Fibroblast of skin of scalp (primary cell): ENCODE results near the gene SARNP.

Source experiments
- DNase-seq: peaks from one replicate; pipeline ENCODE4 v3.0.0-alpha.2; 2013

Gene SARNP

DNA sequence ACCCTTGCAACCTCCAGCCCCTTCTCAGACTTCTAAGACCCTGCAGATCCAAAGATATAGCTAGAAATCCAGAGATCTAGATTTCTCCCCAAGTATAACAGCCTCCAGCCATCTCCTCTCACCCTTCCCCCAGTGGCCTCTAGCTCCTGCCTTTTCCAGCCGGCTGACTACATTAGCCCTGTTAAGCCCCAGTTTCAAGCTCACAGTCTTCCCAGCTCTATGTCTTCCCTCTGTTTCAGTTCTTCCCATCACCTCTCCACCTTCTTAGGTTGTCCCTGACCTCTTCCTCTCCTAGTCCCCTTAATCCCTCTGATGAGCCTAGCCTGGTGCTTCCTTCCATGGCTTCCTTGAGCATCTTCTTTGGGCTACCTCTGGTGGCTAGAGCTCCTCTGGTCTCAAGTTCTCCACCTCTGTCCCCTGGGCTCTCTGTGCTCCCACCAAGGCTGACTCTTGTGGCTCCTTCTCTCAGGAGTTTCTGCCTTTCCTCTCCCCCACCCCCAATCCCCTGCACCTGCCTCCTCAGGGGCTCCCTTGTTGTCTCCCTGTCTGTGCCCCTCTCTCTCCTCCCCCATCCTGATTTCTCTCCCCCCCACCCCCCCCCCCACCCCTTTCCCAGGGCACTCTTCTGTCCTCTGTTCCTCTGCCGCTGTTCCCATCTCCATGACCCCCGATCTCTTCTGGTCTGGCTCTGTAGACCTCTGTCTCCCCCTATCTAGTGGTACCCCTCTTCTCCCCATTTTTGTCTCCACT is 75.4 kb downstream of the SARNP start:
- no peak for DNase-seq

GRCh38 chr12:55739025-55739378 is 78.5 kb downstream of the SARNP start:
- DNase-seq, result no peak

DNA sequence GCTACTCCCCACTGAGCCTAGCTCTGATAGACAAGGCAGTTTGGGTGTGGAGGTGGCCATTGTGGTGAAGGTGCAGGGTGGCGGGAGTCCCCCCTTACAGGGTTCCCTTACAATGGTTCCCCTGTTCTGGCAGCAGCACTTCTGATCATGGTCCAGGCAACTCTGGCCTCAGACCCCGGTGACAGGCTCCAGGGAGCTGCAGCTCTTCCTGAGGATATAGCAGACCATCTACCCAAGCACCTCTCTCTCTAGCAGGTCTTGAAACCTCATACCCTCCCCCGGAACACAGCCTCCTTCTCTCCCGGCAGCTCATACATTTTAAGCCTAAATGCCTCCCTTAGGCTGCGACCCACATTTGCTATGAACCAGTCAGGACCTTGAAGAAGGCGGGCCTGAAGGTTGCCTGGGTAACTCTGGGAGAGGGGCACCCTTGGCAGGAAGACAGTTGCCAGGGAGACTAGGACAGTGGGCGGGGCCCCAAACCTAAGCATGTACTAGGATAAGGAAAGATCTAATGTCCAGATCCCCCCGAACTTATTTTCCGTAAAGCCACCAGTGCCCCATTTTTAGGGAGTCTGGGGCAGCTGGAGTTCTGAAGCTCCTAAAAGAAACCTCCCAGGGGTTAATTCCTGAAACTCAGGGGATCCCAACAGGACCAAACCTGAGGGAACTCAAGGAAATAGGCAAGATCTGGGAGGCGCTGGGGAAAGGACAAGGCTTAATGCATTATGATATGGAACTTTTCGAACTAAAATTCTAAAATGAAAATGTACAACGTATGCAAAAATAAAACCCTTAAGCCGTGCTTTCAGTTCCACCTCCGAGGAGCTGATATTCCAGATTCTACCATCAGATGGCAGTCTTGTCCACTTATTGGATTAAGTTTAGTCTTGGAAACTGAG is 79.2 kb downstream of the SARNP start:
- DNase-seq, result peak; percentile 91

DNA sequence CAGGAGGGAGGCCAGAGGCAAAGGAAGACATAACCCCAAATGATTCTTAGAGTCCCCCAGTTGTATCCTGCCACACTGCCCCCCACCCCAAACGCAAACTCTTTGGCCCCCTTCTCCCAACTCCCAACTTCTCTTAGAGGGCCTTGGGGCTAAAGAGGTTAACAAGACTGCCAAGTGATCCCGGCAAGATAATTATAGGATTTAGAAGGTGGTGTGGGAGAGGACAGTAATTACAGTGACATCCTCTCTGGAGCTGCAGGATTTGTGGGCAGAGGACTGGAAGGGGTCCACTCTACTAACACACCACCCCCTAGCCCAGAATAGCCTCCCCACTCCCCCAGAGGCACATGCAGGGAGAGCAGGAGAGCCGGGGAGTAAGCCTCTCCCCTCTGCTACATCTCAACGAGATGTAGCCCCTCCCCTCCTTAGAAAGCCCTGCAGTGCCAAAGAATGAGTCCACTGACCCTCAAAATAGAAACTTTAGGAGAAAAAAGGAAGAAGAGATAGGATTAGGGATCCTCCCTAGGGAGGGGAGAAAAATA is 79.9 kb downstream of the SARNP start:
- DNase-seq, result no peak

DNA sequence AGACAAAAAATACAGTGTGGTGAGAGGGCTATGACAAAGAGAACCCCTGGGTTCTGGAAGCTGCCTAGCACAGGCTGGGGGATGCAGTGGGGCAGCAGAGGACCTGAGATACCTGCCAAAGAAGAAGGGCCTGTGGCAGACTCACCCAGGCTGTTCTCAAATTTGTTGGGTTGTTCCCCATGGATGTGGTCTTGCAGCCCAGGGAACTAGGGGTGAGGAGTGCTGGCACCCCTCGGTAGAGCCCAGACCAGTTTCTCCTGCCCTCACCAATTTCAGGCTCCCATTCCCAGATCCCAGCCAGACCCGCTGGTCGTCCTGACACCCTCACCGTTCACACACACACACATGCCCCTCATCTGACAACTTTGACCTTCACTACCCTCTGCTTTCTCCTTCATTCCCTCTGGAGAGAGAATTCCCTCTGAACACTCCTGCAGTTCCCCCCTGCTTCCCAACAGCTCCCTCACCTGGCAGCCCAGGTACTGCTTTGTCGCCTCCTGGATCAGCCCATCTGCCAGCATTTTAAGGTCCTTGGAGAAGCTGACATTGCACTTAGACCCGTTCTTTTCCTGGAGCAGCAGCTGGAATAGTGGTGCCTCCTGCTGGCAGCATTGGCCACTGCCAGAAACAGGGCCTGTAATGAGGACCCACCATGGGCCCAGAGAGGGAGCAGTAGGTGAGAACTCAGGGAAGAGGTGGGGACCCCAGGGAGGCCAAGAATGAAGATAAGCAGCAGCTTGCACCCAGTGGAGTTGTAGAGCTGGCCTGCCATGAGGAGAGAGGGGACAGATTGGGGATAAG is 80.5 kb downstream of the SARNP start:
- DNase-seq, result peak; percentile 67

DNA sequence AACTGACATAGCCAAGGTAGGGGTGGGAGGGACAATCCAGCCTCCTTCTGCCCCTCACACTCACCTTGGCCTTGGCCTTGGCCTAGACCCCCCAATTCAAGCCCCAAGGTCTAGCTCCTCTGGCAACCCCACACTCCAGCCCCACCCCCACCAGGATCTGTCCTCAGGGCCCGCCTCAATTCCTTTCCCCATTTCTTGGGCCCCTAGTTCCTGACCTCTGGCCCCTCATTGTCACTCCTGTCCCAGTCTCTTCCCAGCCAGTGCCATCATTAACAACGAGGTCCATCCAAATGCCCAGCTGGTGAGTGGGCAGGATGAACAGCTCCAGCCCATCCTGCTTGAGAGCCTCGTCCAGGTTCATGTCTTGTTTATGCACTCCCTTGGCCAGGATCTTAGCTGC is 81.4 kb downstream of the SARNP start:
- no peak for DNase-seq

GRCh38 chr12:55734595-55734994 is 82.9 kb downstream of the SARNP start:
- DNase-seq, result no peak

- no peak for DNase-seq
Measured at GRCh38 chr12:55733858-55734257, 83.7 kb downstream of the SARNP start.

GRCh38 chr12:55733021-55733555 is 84.4 kb downstream of the SARNP start:
- no peak for DNase-seq

GRCh38 chr12:55732288-55732687 is 85.2 kb downstream of the SARNP start:
- DNase-seq, result no peak

DNA sequence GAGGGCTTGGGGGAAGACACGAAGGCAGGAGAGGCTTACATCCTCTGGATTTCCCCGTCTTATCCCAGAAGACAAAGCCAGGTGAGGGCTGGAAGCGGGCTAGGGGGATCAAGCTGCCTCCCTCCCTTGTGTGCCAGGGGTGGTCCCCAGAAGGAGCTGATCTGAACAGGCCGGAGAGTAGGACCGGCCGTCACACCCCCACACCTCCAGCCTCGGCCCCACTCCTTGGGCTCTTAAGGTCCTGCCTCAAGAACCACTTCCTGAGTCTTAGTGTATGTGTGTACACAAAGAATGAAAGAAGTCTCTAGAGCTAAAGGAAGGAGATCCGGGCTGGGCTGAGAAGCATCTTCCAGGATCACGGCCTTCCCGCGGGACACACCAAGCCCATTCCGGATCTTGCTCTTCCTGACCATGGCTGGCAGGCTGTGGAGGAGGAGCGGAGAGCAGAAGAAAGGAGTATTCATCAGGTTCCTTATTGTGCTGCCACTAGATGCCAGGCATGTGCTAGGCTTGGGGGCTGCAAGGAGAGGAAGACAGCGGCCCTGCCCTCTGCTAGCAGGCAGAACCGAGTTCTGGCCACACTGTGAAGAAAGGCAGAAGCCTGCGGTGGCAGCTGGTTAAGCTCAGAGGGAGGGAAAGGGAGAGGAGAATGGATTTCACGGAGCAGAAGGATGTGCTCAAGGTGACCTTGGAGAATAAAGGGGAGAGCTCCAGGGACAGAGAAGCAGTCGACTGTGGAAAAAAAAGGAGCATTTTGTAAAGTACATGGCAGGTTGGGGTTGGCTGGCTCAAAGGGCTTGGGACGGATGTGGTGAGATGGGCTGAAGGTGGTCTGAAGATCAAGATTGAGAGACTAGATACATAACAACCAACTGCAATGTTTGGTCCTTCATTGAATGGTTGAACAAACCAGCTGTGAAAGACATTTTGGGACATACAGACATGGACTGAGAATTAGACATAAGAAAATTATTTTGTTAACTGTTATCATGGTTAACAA is 87.4 kb downstream of the SARNP start:
- DNase-seq, result peak; percentile 65

GRCh38 chr12:55728939-55729818 is 88.3 kb downstream of the SARNP start, which contains the start of gene CD63:
TSS of gene CD63 (minus strand) at chr12:55729009. CDS start at chr12:55728341, 668 bp downstream.
- DNase-seq, result peak; percentile 96

DNA sequence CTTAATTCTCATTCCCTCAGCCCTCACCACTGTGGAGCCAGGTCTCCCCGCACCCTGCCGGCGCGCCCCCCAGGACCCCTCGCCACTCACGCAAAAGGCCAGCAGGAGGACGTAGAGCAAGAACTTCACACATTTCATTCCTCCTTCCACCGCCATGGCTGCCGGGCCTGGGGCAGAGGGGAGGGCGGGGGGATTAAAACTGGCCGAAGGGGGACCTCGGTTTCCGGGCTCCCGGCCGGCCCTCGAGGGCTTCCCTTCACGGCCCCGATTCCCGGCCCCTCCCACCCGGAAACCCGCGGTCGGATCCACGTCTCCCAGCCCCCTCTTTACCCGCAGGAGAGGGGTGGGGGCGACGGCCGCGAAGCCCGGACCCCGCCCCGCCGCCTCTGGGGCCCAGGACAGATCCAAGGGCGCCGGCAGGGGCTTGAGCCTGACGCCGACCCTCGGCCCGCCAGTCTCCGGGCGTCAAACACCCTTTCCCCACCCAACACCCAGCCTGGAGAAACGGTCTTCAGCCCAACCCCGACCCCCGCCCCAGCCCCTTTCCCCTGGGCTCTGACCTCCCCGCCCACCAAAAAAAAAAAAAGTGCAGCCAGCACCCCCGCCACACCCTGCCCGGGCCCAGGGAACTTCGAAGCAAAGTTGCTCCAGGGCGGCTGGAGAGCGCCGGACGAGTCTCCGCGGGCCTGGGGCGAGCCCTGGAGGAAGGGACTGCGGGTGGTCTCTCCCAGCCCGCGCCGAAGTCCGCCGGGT is 89.2 kb downstream of the SARNP start:
- DNase-seq, result peak; percentile 69

- no peak for DNase-seq
Measured at GRCh38 chr12:55727643-55728185, 89.8 kb downstream of the SARNP start.

- DNase-seq, result no peak
Measured at GRCh38 chr12:55726971-55727370, 90.6 kb downstream of the SARNP start.

DNA sequence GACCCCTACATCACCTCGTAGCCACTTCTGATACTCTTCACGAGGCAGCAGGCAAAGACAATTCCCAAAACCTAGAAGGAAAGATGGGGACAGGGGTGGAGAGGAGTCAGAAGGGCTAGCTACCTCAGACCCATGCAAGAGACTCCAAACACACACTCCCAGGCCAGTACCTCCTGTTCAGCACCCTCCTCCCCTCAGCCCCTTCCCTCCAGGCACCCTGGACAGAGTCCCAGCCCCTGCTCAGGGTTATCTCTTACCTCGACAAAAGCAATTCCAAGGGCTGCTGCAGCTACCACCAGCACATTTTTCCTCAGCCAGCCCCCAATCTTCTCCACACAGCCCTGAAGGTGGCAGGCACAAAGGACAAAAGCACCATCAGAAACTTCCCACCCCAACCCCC is 92.0 kb downstream of the SARNP start:
- no peak for DNase-seq

GRCh38 chr12:55724940-55725309 is 92.6 kb downstream of the SARNP start:
- DNase-seq, result no peak

GRCh38 chr12:55724226-55724939 is 93.1 kb downstream of the SARNP start:
- DNase-seq, result peak; percentile 71
